ENCODE measurements around the gene PRPF40B.

PRPF40B gene

DNA sequence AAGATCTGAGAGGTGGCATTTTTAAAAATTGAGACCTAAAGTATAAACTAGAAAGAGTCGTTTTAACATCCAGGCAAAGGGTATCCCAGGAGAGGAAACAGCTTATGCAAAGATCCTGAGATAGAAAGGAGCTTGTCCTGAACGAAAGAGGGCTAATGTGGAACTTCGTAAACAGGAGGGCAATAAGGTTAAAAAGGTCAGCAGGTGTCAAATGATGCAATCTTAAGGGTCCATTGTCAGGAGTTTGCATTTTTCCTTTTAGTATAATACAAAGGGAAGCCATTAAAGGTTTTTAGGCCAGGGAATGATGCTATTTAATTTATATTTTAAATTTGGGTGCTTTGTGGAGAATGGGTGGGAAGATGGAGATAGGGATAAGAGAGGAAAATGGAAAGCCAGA lies 69.5 kb downstream of the PRPF40B start:
- no peak overlapping the region for H3K27ac Mint-ChIP-seq
- ATAC-seq (no peak), DNase-seq (no peak)
- no peaks in the 10 kb centered on the region for H3K27me3 Mint-ChIP-seq
- H3K4me1 Mint-ChIP-seq = peaks cover 51% of the 10 kb centered on the region
- H3K4me3 Mint-ChIP-seq = no peak overlapping the region
- no peaks in the 10 kb centered on the region for H3K36me3 Mint-ChIP-seq (ENCODE audit: low read depth)
- no peaks in the 10 kb centered on the region for H3K9me3 Mint-ChIP-seq

GRCh38 chr12:49693931-49694444 lies 70.6 kb downstream of the PRPF40B start:
- Mint-ChIP-seq H3K4me3 (no peak overlapping the region), H3K9me3 (no peaks in the 10 kb centered on the region)

More at GRCh38 chr12:49693931-49694444, 70.6 kb downstream of the PRPF40B start:
- H3K27me3 Mint-ChIP-seq = no peaks in the 10 kb centered on the region
- DNase-seq (no peak), ATAC-seq (no peak)
- H3K27ac Mint-ChIP-seq = no peak overlapping the region
- no peaks in the 10 kb centered on the region for H3K36me3 Mint-ChIP-seq (ENCODE audit: low read depth)
- H3K4me1 Mint-ChIP-seq = peaks cover 54% of the 10 kb centered on the region
